GM12801 (cell line): ENCODE results near the gene MSL3.

Experiments
- CTCF ChIP-seq: IDR thresholded peaks from one replicate; pipeline ENCODE4 v1.5.1; 2011; ENCODE audit warnings: control low read depth; ENCODE audit not compliant: insufficient read length; ENCODE audit errors: extremely low read depth

MSL3 gene

GRCh38 chrX:11778230-11778629 lies 20.2 kb downstream of the MSL3 start:
- TF ChIP-seq CTCF = no peak

- TF ChIP-seq CTCF = no peak
These were observed 23.1 kb downstream of the MSL3 start for GRCh38 chrX:11781133-11781532.

- no peak for TF ChIP-seq CTCF
These were observed 23.8 kb downstream of the MSL3 start for GRCh38 chrX:11781734-11782370.

DNA sequence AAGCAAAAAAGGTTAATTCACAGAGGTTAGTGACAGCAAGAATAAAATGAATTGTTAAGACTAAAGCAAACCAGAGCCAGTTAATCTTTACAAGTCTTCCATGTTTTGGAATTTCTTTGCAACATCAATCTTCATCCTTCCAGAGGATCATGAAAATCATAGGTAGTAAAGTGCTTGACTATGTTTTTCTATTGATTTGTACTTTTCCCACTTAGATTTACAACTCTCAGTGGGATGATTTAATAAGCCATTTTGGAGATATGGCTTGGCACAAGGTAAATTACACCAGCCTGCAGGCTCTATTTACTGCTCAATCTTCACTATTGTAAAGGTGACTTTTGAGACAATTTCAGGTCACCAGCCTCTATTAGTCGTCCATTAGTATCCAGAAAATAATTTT lies 26.5 kb downstream of the MSL3 start:
- TF ChIP-seq CTCF = no peak

GRCh38 chrX:11786862-11787261 lies 28.8 kb downstream of the MSL3 start:
- no peak for TF ChIP-seq CTCF

DNA sequence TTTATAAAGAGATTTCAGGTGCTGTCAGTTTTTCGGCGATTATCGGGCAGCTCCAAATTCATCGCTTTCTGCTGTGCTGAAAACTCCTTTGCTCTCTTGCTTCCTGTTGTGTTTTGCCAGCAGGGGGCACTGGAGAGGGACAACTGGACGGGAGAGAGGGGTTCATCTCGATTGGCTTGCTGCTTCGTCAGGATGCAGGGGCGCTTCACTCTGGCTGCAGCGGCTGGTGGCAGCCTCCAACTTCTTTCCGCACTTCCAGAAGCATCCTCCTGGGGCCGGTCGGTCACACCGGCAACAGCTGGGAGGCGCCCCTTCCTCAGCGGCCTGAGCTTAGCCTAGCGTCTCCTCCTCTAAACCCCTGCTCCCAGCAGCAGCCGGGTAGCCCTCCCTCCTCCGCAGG lies 29.5 kb downstream of the MSL3 start:
- TF ChIP-seq CTCF = no peak

DNA sequence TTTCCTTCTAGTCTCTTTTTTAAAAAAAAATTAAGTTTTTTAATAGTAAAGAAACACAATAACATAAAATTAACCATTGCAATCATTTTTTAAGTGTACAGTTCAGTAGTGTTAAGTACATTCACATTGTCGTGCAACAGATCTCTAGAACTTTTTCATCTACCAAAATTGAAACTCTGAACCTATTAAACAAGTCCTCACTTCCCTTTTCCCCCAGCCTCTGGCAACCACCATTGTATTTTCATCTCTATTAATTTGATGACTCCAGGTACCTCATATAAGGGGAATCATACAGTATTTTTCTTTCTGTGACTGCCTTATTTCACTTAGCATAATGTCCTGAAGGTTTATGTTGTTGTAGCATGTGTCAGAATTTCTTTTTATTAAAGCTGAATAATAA lies 31.8 kb downstream of the MSL3 start:
- TF ChIP-seq CTCF = no peak
